Esophagus muscularis mucosa (tissue), 4 donors: ENCODE results near the gene GBF1.

Source experiments
- CTCF ChIP-seq, 3 experiments: fragments of 200-600 bp in 2 of 3; fragments of 450-650 bp in 1 of 3; sonication (generic) in 2 of 3; IDR thresholded peaks; one replicate each; pipeline ENCODE4 v1.5.1; 2017 to 2019; ENCODE audit warnings: antibody characterized with exemption in 3 of 3, mild to moderate bottlenecking in 2 of 3, moderate library complexity in 1 of 3
- EP300 ChIP-seq: sonication (generic); formaldehyde crosslinking; IDR thresholded peaks from one replicate; pipeline ENCODE4 v1.6.1; 2017; ENCODE audit warnings: antibody characterized with exemption
- POLR2A ChIP-seq: fragments of 450-650 bp; IDR thresholded peaks from one replicate; pipeline ENCODE4 v1.6.1; 2017; ENCODE audit warnings: antibody characterized with exemption, moderate library complexity, mild to moderate bottlenecking, low read depth
- POLR2AphosphoS5 ChIP-seq, 2 donors: sonication (generic); formaldehyde crosslinking; IDR thresholded peaks; one replicate each; pipeline ENCODE4 v1.6.1; 2017; ENCODE audit warnings: antibody characterized with exemption in 2 of 2

DNA sequence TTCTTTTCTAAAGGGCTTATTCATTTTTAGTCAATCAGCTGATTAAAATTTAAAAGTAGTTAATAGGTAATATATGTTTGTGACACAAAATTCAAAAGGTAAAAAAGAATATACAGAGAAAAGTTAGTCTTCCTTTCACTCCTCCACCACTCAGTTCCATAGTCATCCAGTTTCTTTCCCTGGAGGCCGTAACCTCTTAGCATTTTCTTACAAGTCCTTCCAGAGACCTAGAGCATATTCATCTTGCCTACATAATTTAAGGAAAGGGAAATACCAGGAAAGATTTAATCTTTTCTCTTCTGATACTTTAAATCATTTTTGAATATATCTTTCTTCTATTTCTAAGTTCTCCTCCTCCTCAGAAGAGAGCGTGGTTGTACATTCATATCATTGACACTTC, 10.1 kb downstream of the GBF1 start:
- TF ChIP-seq CTCF (IDR thresholded peaks at IDR 0.05): no peak
- TF ChIP-seq EP300: no peak
- TF ChIP-seq POLR2A: no peak
- TF ChIP-seq POLR2AphosphoS5 (IDR thresholded peaks at IDR 0.05): no peak
